Activated CD8-positive, alpha-beta memory T cell treated with anti-CD3 and anti-CD28 coated beads, Interleukin-2, amount 50 U/mL, for 4 hours (primary cell): ENCODE measurements around the gene MRPL9.

ENCODE experiments used
- DNase-seq: peaks from one replicate; pipeline ENCODE4 v3.0.0-alpha.2; 2020

MRPL9 gene

DNA sequence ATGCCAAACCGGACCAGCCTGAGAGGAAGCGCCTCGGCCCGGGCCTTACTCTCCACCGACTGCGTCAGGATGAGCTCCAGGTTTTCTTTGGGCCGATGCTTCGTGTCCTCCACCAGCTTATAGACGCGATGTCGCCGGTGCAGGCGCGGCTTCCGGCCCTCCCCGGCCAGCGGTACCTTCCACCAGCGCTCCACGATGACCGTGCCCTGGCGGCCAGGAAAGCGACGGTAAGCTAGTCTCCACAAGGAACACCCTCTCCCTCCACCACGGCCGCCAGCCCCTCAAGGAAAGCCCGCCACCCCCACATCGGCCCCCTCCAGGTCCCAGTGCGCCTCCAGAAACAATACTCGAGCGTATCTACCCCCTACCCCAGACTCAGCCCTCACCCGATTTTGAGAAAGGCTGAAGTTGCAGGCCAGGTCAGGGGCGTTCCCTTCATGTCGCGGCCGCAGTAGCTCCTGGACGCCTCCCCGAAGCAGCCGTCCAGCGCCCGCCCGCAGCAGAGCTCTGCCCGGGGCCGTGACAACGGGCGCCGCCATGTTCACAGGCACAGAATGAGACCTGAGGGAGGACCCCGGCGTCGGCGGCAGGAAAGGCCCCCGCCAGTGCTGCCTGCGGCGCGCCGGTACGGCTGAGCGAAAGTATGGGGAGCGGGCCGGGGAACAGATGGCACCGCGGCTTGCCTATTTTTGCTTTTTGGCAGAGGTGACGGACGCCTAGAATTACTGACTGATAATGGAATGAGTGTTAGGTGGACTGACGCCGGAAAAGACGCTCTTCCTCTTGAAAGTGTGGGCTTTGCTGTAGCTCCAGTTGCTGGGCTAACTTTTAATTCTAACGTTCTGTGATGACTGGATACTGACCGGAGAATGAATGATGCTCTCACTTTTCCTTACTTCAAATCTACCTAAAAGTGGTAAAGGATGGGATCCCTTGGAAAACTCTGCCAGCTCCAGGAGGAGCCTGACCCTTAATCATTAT lies at the start of gene MRPL9:
Gene MRPL9, minus strand, starts transcription at position 556 of the 981 bp plus-strand sequence. Its CDS starts 17 bp downstream, at position 539.
- DNase-seq, result peak; percentile 84

DNA sequence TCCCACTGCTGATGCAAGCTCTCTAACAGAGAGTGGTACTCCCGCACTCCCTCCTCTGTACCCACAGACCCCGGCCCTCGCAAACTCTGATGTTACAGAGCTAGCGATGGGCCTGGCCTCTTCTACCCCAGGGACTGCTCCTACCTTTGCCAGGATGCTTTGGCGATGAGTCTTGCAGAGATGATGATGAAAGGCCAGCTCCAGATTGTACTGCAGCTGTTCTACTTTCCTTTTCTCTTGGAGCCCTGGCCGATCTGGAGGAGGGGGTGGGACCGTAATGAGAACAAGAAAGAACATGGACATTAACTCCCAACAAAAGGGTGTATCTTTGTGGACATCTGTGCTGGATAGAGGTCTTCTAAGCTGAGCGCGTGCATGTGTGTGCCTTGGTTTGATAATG lies 47.9 kb upstream of the MRPL9 start:
- DNase-seq, result no peak

DNA sequence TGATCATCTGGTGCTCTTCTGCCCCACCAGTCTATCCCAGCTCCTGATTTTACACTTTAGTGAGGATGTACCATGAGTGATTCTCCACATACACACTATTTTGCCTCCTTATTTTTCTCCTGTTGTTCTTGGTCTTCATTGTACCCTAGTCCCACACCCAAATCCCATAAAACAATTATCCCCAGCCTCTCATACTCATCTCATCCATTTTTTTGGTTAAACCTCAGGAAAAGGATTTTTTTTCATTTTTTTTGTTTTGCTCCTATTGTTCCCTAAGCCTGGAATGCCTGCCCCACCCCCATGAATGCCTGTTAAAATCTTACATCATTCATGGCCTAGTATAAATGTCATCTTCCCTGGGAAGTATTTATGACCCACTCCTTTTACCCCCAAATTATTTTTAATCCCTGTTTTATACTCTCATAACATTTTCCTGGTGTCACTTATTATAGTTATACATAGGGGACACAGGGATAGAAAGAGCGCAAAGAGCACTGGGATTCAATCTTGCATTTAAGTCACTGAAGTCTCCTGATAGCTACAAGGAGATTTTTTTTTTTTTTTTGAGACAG lies 46.8 kb upstream of the MRPL9 start:
- no peak for DNase-seq

DNA sequence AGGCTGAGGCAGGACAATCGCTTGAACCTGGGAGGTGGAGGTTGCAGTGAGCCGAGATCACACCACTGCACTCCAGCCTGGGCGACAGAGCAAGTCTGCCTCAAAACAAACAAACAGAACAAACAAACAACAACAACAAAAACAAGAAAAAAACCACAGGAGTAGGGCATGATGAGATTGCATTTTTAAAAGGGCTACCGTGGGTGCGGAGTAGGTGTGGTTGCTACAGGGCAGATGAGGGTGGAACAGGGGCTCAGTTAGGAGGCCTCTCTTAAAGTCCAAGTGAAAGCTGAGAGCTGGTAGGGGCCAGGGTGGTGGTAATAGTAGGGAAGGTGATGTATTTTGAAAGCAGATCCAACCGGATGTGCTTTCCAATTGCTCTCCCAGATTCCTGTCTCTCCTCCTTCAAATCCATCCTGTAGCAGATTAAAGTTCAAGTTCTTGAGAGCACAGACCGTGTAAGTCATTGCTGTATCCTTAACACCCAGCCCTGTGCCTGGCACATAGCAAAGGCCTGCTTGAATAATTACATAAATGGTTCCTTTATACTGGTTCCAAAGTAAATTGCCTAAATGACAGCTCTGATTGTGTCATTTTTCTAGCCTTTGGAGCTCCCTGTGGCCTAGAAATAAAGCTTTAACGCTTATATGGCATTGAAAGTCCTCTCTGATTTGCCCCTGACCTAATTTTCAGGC lies 46.1 kb upstream of the MRPL9 start:
- no peak for DNase-seq

DNA sequence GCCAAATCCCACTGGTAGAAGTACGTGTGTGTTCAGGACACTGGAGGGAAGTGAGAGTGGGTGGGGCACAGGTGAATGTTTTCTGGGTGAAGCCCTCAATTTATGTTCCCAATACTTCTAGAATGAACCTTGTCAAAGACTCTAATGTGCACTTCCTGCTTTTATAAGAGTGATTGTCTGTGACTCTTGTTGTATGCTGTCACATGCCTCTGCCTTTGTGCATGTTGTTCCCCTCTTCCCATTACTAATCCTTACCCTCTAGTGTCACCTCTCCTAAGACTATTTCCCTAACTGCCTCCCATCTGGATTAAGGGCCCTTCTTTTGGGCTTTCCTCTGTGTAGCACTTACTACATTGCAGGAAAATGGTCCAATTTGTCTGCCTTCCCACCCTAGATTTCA lies 44.5 kb upstream of the MRPL9 start:
- DNase-seq, result no peak

DNA sequence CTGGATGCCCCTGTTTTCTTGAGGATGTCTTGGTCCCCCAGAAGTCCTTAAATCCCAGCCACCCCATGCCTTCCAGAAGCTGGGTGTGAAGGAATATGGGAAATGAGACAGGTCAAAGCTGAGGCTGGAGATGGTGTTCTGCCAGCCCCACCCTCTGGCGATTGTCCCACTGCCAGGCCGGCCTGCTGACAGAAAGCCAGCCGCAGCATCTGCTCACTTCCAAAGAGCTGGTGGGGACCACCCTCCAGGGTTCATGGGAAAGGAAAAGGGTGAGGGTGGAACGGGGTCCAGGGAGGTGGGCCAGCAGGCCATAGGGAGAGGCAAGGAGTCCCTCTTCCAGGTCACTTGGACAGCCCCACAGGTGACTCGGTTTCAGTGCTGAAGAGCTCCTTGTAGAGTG lies 43.8 kb upstream of the MRPL9 start:
- DNase-seq, result no peak

DNA sequence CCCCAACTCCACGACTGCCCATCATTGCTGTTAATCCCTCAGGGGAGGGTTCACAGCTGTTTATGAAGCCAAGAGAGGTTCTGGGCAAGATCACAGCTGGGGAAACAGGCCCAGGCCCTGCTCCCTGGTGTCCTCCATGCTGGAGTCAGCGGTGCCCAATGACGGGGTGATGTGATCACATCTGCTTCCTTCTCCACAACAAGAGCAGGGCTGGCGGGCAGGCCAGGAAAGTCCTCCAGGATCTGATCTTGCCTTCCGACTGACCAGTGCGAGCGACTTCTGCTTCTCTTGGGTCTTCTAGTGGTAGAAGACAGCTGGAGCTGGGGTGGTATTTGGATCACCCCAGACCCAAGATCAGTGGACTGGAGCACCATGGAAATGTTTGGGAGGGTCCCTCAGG lies 42.9 kb upstream of the MRPL9 start:
- DNase-seq, result no peak

DNA sequence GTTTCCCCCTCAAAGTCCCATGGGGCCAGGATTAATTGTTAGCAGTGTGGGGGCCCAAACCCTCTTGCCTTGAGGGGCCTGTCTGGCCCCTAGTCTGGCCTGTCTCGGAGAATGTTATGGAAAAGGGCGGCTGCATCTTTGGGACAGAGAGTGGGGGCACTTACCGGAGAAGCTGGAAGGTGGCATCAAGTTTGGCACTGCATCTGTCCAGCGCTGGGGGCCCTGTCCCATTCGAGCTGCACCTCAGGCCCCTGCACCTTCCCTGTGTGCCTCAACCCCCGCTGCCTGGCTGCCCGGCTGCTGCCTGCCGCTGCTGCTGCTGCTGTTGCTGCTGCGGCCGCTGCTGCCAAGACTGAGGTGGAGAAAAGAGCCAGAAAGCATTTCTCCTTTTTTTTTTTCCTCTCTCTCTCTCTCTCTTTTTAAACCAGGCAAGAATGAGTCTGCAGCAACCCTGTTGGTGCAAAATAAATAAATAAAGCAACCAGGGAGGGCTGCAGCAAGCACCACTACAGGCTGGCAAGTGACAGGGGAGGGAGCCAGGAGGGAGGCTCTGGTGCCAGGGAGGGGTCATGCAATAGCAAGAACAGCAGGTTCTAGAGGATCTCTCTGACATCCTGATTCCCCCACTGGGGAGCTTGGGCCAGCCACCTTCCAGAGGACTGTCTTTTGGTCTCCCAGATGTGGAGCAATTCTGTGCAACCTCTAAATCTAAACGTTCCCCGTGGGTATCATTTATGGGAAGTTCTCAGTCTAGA lies 41.9 kb upstream of the MRPL9 start, which contains the start of gene LINGO4:
Gene LINGO4, minus strand, starts transcription at position 354 of the 755 bp plus-strand sequence. CDS start 2,715 bp downstream, outside the sequence.
- DNase-seq, result no peak

DNA sequence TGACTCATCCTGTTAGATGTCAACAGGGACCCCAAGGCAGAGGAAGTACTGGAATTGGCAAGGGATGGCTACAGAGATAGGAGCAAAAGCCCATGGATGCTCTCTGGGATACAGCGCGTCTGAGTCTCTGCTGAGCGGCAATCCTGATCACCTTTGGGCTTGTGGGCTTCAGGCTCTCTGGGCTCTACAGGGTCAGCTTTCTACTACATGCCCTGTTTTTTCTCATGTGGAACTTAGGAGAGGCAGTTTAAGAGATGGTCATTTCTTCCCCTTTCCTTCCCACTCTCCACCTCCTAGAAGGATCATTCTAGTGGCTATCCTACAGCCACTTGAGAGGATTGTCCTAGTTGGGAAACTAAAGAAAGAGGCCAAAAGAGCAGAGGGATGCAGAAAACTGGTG lies 40.6 kb upstream of the MRPL9 start:
- DNase-seq, result no peak

DNA sequence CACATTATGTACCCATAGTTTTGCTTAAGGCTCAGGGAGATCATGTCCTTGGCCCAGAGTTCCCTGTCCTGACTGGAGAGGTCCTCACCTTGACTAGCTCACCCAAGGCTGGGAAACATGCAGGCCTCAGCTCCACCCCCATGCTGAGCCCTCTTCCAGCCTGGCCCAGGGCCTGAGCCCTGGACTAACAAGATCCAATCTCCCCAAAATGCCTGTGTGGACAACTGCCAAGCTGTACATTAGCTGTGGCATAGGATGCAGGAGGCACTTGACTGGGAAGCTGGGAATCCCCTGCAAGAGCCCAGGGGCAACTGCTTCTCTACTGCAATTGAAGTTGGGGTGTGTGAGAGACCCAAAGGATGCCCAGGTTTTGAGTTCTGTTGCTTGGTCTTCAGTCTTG lies 39.9 kb upstream of the MRPL9 start:
- DNase-seq, result no peak

DNA sequence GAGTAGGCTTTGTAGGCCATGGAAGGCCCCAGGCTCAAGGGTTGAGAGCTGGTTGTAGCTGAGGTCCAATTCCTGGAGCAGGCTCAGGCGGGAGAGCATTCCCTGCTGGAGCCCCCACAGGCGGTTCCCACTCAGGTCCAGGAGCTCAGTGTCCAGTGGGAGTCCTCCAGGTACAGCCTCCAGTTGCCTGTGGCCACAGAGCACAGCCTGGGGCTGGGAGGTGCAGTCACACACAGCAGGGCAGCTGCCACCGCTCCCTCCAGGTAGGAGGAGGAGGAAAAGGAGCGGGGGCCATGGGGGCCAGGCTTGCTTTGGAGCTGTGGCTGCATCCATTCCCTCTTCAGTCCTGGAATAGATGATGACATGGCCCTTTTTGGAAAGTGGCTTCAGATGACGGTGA lies 39.1 kb upstream of the MRPL9 start:
- DNase-seq, result no peak

DNA sequence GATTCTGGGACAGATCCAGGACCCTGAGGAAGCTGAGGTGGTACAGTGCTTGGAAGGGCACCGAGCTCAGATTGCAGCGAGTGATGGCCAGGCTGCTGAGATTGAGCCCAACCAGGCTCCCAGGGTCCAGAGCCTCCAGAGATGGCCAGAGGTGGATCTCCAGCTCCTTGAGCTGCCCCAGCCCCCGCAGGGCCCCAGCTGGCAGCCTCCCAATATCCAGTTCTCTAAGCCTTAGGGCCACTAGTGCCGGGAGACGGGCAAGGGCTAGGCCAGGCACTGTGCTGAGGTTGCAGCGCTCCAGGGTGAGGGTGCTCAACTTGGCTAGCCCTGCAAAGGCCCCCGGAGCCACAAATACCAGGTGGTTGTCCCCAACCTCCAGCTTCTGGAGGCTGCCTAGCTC lies 38.5 kb upstream of the MRPL9 start:
- no peak for DNase-seq

DNA sequence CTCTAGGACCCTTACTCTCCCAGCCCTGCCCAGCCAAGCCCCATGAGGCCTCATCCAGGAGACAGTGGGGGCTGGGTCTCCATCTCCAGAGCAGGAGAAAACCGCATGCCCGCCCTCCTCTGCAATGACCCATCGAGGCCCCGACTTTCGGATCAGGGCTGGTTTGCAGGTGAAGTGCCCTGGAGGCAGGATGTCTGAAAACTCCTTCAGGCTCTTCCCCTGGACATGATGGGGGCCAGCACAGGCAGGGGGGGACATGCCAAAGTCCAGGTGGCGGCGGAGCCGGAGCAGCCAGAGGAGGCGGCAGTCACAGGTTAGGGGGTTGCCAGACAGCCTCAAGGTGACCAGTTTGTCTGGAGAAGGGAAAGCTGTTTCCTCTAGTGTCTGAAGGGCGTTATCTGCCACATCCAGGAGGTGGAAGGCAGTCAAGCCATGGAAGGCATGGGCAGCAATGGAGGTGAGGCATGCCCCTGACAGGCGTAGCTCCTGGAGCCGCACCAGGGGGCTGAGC lies 38.1 kb upstream of the MRPL9 start:
- no peak for DNase-seq

DNA sequence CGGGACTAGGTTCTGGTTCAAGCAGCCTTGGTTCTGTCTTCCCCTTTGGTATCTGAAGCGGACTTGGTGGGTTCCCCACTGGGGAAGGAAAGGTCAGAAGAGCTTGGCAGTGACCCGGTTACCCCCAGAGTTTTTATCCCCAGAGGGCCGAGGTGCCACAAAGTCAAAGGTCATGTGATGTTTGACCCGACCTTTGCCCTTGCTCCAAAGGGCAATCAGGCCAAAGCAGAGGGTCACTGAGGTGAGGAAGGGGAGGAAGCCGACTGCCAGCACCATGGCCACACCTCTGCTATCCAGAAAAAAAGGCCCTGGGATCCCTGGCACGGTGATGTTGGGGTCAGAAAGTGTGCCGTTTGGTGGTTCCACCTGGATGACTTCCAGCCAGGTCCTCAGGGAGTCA lies 37.5 kb upstream of the MRPL9 start:
- no peak for DNase-seq

DNA sequence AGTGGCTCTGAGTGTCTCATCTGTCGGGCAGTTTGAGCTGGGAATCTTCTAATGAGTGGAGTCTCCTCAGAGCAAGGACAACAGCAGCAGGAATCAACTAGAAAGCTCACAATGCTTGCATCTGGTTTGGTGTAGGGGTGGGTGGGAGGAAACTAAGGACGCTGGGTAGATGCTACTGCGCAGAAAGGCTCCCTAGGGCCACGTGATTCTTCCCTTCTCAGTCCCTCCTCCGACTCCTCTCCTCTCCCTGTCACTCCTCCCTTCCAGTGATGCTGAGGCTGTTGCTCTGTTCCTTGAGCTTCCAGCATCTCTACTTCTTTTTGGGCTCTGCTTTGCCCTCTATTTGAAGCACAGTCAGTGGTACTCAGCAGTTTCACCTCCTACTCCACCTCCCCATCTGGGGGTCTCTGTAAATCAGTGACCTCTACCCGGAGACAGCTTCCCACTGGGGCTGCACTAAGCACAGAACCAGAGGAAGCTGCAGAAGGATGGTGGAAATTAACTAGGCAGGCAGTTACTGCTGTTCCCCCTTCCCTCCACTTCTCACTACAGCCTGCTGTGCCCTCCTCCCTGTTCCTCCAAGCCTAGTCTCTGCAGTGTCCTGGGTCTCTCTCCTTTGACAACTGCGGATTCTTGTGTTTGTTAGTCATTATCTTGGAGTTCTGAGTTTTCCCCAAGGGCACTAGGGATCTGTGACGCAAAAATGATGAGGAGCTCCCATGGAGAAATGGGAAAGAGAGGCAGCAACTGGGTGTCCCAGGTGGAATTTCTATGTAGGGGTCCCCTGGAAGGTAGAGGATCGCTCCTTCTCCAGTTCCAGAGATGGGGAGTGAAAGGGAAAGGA lies 36.1 kb upstream of the MRPL9 start:
- no peak for DNase-seq

DNA sequence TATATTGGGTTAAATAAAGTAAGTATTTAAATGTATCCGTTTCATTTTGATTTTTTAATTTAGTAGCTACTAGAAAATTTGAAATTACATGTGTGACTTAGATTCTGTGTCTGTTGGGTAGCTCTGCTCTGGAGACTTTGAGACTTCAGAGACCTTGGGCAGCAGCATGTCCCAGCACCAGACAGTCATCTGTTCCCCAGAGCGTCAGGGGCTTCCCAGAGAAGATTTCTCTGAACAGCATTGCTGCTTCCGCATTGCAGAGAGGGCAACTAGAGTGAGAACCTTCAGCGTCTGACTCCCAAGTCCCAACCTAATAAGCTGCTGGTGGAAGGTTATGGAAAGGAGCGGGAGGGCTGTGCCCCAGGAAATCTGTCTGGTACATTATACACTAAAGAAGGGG lies 35.3 kb upstream of the MRPL9 start:
- no peak for DNase-seq

DNA sequence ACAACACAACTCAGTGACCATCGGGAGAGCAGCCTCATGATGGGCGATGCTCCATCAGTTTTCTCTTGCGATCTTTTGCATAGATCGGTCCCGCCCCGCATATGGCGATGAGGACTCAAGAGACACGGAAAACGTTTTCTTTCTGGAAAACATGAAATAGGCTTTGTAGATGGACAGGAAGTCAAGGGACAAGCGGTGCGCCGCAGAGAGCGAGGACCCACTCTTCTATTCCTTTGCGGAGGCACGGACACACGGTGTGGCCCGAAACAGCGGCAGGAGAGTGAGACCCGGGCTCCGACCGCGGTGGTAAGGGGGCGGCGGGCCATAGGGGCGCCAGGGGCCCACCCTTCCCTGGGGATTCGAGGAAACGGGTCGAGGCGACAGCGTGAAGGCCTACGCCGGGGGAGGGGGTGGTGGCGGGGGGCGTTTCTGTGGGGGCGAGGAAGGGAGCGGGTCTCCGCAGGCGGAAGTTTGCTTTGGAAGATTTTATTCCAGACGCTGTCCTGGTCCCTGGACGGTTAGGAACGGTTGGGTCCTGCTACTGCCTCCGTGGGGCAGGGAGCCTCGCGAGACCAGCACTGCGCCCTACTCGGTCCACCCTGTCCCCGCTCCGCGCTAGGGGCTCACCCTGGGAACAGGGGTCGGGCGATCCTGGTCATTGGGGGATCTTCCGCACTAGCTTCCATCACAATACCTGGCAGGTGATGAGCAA lies 27.8 kb upstream of the MRPL9 start:
- no peak for DNase-seq

DNA sequence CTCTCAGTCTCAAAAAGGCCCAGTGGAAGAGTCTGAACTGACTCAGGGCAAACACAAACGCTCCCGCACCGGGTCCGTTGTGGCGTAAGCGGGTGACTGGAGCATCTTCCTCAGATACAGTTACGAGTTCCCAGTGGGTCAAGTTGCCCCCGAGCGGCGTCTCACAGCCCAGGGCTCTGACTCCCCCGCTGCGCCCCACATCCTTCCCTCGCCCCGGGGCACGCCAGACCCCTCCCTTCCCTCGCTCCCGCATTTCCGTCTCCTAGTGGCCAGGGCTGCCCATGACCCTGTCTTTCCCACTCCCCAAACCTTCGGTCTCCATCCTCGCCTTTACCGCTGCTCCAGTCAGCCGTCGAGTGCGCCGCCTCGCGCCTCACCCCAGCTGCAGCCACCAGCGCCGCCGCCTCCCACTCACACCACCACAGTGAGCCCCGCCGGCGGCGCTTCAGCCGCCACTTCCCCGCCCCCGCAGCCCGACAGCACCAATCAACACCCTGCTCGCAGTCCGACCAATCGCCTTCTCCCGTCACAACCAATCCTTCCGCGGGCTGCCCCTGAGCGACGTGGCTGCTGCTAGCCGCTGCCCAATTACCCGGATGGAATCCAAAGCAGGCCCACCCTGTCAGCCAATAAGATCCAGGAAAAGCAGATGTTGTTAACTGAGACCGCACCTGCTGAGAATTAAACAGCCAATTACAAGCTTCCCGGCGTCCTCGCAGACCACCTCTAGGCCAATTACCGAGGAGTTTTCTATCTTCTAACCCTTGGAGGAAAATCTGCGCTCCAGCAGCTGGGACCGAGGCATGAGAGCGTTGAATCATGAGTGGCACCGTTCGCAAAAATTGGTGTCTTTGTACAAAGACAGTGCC lies 27.0 kb upstream of the MRPL9 start, which contains the start of gene TDRKH:
Gene TDRKH, minus strand, starts transcription at position 430 of the 869 bp plus-strand sequence. CDS start 7,478 bp downstream, outside the sequence.
- peak; percentile 98 for DNase-seq

DNA sequence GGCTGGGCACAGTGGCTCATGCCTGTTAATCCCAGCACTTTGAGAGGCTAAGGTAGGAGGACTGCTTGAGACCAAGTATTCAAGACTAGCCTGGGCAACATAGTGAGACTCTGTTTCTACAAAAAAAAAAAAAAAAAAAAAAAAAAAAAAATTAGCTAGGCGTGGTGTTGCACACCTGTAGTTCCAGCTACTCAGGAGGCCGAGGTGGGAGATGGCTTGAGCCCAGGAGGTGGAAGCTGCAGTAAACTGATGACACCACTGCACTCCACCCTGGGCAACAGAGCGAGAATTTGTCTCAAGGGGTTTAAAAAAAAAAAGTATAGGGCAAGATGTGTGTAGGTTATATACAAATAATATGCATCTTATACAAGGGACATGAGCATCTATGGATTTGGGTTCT lies 24.4 kb upstream of the MRPL9 start:
- no peak for DNase-seq

DNA sequence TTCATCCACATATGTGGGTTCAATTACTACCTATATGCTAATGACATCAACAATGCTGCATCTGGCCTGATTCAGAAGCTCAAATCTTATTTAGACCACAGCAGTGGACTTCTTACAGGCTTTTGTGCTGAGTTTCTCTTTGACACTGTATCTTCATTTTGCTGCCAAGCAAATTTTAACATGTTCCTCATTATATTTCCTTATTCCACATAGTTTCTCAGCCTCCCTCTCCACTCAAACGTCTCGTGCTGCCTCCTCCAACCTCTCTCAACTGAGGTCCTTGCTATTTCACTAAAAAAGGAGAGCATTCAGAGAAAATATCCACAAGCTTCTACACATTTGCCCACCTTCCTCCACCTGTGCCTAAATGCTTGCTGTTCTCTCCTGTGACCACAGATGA lies 20.5 kb upstream of the MRPL9 start:
- DNase-seq, result no peak
